WTC11 (cell line): Measurements from ENCODE around the gene DYNLRB2. TPM values are rescaled to one million over a fixed set of nuclear protein-coding genes. Genes with fewer than 3 reads are reported as not detected.

Experiments used
- ATAC-seq: fragments of 200-7000 bp; cut with Tn5 transposase; 2 replicates; pipeline ENCODE4 v1.10.0; 2021; ENCODE audit warnings: mild to moderate bottlenecking, moderate library complexity
- CTCF ChIA-PET: fragments of 300-600 bp; sonication (Branson Sonifier 250); formaldehyde crosslinking; loops from one replicate; lab custom pipeline; 2021; ENCODE audit warnings: antibody characterized with exemption; lab: Charles Lee
- POLR2A ChIA-PET: fragments of 350-600 bp; sonication (Branson Sonifier 250); formaldehyde crosslinking; loops from one replicate; lab custom pipeline; 2021; ENCODE audit warnings: antibody characterized with exemption; lab: Charles Lee
- DNase-seq: peaks from one replicate; pipeline ENCODE4 v3.0.0; 2021; ENCODE audit warnings: low spot score
- H3K27ac Mint-ChIP-seq: 2 replicates; pipeline ENCODE4 v1.8.0; 2021; ENCODE audit warnings: mixed read lengths
- H3K27me3 Mint-ChIP-seq: 2 replicates; pipeline ENCODE4 v1.8.0; 2021; ENCODE audit warnings: low read depth, mild to moderate bottlenecking, moderate library complexity, mixed read lengths
- H3K36me3 Mint-ChIP-seq: 2 replicates; pipeline ENCODE4 v1.8.0; 2021; ENCODE audit warnings: mixed read lengths
- H3K4me1 Mint-ChIP-seq: 2 replicates; pipeline ENCODE4 v1.8.0; 2022; ENCODE audit warnings: mixed read lengths
- H3K4me3 Mint-ChIP-seq: 2 replicates; pipeline ENCODE4 v1.8.0; 2021; ENCODE audit warnings: mild to moderate bottlenecking, moderate library complexity, mixed read lengths
- H3K9me3 Mint-ChIP-seq: 2 replicates; pipeline ENCODE4 v1.8.0; 2021; ENCODE audit warnings: mixed read lengths
- ATF2 ChIP-seq: sonication (generic); formaldehyde crosslinking; IDR thresholded peaks from 2 replicates; pipeline ENCODE4 v1.8.1; 2022; ENCODE audit warnings: low read depth, missing genetic modification reagents, borderline replicate concordance
- FOXK1 ChIP-seq: sonication (generic); formaldehyde crosslinking; IDR thresholded peaks from 2 replicates; pipeline ENCODE4 v1.8.0; 2022; ENCODE audit warnings: mild to moderate bottlenecking, moderate library complexity, missing genetic modification reagents
- HMGA2 ChIP-seq: fragments of 250-450 bp; sonication (Bioruptor Pico); IDR thresholded peaks from 2 replicates; pipeline ENCODE4 v1.4.0; 2021; ENCODE audit warnings: mild to moderate bottlenecking, moderate library complexity
- NR2C2 ChIP-seq: sonication (generic); formaldehyde crosslinking; IDR thresholded peaks from 2 replicates; pipeline ENCODE4 v1.8.0; 2022; ENCODE audit warnings: mild to moderate bottlenecking, missing genetic modification reagents
- OVOL2 ChIP-seq: fragments of 250-450 bp; sonication (Bioruptor Pico); IDR thresholded peaks from 2 replicates; pipeline ENCODE4 v1.9.0; 2021; ENCODE audit warnings: mild to moderate bottlenecking, borderline replicate concordance
- RELA ChIP-seq: sonication (generic); formaldehyde crosslinking; IDR thresholded peaks from 2 replicates; pipeline ENCODE4 v1.8.1; 2022; ENCODE audit warnings: missing genetic modification reagents, mild to moderate bottlenecking, borderline replicate concordance
- RORB ChIP-seq: fragments of 250-450 bp; sonication (Bioruptor Pico); IDR thresholded peaks from 2 replicates; pipeline ENCODE4 v1.9.0; 2021; ENCODE audit warnings: mild to moderate bottlenecking
- TEAD1 ChIP-seq: sonication (generic); formaldehyde crosslinking; IDR thresholded peaks from 2 replicates; pipeline ENCODE4 v1.8.0; 2022; ENCODE audit warnings: mild to moderate bottlenecking, missing genetic modification reagents
- TP53 ChIP-seq: sonication (generic); formaldehyde crosslinking; IDR thresholded peaks from 2 replicates; pipeline ENCODE4 v1.8.1; 2023; ENCODE audit warnings: mild to moderate bottlenecking, missing genetic modification reagents
- ZBTB43 ChIP-seq: sonication (generic); formaldehyde crosslinking; IDR thresholded peaks from 2 replicates; pipeline ENCODE4 v1.8.1; 2023; ENCODE audit warnings: mild to moderate bottlenecking, missing genetic modification reagents
- ZNF138 ChIP-seq: sonication (generic); formaldehyde crosslinking; conservative IDR thresholded peaks from 2 replicates; pipeline ENCODE4 v1.8.1; 2022; ENCODE audit warnings: mild to moderate bottlenecking, moderate library complexity, missing genetic modification reagents
- ZNF232 ChIP-seq: sonication (generic); formaldehyde crosslinking; IDR thresholded peaks from 2 replicates; pipeline ENCODE4 v1.8.0; 2022; ENCODE audit warnings: mild to moderate bottlenecking, missing genetic modification reagents
- ZNF671 ChIP-seq: fragments of 250-450 bp; sonication (Bioruptor Pico); IDR thresholded peaks from 2 replicates; pipeline ENCODE4 v1.8.0; 2021; ENCODE audit warnings: mild to moderate bottlenecking
- total RNA-seq: library from RNA; stranded (reverse); gene quantifications from 3 replicates; pipeline ENCODE4 v1.2.3, GENCODE V29; 2021
- TF ChIP-seq, protein P1 (sequence below): sonication (generic); formaldehyde crosslinking; IDR thresholded peaks from 2 replicates; pipeline ENCODE4 v1.8.1; 2023; ENCODE audit warnings: mild to moderate bottlenecking, missing genetic modification reagents
- TF ChIP-seq, protein P2 (sequence below): sonication (generic); formaldehyde crosslinking; IDR thresholded peaks from 2 replicates; pipeline ENCODE4 v1.8.0; 2022; ENCODE audit warnings: mild to moderate bottlenecking, missing genetic modification reagents
- TF ChIP-seq, protein P3 (sequence below): sonication (generic); formaldehyde crosslinking; IDR thresholded peaks from 2 replicates; pipeline ENCODE4 v1.8.0; 2023; ENCODE audit warnings: mild to moderate bottlenecking, missing genetic modification reagents
- TF ChIP-seq, protein P4 (sequence below): sonication (generic); formaldehyde crosslinking; IDR thresholded peaks from 2 replicates; pipeline ENCODE4 v1.8.1; 2023; ENCODE audit warnings: mild to moderate bottlenecking, missing genetic modification reagents, borderline replicate concordance
- TF ChIP-seq, protein P5 (sequence below): sonication (generic); formaldehyde crosslinking; IDR thresholded peaks from 2 replicates; pipeline ENCODE4 v1.8.0; 2022; ENCODE audit warnings: mild to moderate bottlenecking, missing genetic modification reagents

The DYNLRB2 gene
- total RNA-seq, 1 experiment from 2014 or later, result not detected

GRCh38 chr16:80586476-80586875 is 45.7 kb downstream of the DYNLRB2 start (continued):
- TF ChIP-seq, protein P1, sequence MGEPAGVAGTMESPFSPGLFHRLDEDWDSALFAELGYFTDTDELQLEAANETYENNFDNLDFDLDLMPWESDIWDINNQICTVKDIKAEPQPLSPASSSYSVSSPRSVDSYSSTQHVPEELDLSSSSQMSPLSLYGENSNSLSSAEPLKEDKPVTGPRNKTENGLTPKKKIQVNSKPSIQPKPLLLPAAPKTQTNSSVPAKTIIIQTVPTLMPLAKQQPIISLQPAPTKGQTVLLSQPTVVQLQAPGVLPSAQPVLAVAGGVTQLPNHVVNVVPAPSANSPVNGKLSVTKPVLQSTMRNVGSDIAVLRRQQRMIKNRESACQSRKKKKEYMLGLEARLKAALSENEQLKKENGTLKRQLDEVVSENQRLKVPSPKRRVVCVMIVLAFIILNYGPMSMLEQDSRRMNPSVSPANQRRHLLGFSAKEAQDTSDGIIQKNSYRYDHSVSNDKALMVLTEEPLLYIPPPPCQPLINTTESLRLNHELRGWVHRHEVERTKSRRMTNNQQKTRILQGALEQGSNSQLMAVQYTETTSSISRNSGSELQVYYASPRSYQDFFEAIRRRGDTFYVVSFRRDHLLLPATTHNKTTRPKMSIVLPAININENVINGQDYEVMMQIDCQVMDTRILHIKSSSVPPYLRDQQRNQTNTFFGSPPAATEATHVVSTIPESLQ (CRISPR knock-in tag), result no peak
- TF ChIP-seq, protein P2, sequence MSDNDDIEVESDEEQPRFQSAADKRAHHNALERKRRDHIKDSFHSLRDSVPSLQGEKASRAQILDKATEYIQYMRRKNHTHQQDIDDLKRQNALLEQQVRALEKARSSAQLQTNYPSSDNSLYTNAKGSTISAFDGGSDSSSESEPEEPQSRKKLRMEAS (CRISPR knock-in tag), result no peak
- TF ChIP-seq TP53 (CRISPR knock-in tag) (no peak), TEAD1 (CRISPR knock-in tag) (no peak), OVOL2 (CRISPR knock-in tag) (no peak), RORB (CRISPR knock-in tag) (no peak), ZNF232 (CRISPR knock-in tag) (no peak)
- TF ChIP-seq, protein P3, sequence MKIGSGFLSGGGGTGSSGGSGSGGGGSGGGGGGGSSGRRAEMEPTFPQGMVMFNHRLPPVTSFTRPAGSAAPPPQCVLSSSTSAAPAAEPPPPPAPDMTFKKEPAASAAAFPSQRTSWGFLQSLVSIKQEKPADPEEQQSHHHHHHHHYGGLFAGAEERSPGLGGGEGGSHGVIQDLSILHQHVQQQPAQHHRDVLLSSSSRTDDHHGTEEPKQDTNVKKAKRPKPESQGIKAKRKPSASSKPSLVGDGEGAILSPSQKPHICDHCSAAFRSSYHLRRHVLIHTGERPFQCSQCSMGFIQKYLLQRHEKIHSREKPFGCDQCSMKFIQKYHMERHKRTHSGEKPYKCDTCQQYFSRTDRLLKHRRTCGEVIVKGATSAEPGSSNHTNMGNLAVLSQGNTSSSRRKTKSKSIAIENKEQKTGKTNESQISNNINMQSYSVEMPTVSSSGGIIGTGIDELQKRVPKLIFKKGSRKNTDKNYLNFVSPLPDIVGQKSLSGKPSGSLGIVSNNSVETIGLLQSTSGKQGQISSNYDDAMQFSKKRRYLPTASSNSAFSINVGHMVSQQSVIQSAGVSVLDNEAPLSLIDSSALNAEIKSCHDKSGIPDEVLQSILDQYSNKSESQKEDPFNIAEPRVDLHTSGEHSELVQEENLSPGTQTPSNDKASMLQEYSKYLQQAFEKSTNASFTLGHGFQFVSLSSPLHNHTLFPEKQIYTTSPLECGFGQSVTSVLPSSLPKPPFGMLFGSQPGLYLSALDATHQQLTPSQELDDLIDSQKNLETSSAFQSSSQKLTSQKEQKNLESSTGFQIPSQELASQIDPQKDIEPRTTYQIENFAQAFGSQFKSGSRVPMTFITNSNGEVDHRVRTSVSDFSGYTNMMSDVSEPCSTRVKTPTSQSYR, result no peak

GRCh38 chr16:80587071-80587470 is 46.3 kb downstream of the DYNLRB2 start:
- ATAC-seq, result no peak
- CTCF ChIA-PET, result no interaction called here

GRCh38 chr16:80591071-80591915 is 50.5 kb downstream of the DYNLRB2 start:
- peaks cover 49% of the 10 kb centered on the region for H3K9me3 Mint-ChIP-seq
- no peak overlapping the region for H3K27ac Mint-ChIP-seq
- no peak overlapping the region for H3K4me3 Mint-ChIP-seq
- no peaks in the 10 kb centered on the region for H3K36me3 Mint-ChIP-seq
- no peak for ATAC-seq
- no peak for DNase-seq
- H3K4me1 Mint-ChIP-seq, result no peaks in the 10 kb centered on the region
- POLR2A ChIA-PET, result no interaction called here
- CTCF ChIA-PET, result no interaction called here
- H3K27me3 Mint-ChIP-seq, result no peaks in the 10 kb centered on the region; the same call in 1 of the 2 replicates
- TF ChIP-seq, protein P4, sequence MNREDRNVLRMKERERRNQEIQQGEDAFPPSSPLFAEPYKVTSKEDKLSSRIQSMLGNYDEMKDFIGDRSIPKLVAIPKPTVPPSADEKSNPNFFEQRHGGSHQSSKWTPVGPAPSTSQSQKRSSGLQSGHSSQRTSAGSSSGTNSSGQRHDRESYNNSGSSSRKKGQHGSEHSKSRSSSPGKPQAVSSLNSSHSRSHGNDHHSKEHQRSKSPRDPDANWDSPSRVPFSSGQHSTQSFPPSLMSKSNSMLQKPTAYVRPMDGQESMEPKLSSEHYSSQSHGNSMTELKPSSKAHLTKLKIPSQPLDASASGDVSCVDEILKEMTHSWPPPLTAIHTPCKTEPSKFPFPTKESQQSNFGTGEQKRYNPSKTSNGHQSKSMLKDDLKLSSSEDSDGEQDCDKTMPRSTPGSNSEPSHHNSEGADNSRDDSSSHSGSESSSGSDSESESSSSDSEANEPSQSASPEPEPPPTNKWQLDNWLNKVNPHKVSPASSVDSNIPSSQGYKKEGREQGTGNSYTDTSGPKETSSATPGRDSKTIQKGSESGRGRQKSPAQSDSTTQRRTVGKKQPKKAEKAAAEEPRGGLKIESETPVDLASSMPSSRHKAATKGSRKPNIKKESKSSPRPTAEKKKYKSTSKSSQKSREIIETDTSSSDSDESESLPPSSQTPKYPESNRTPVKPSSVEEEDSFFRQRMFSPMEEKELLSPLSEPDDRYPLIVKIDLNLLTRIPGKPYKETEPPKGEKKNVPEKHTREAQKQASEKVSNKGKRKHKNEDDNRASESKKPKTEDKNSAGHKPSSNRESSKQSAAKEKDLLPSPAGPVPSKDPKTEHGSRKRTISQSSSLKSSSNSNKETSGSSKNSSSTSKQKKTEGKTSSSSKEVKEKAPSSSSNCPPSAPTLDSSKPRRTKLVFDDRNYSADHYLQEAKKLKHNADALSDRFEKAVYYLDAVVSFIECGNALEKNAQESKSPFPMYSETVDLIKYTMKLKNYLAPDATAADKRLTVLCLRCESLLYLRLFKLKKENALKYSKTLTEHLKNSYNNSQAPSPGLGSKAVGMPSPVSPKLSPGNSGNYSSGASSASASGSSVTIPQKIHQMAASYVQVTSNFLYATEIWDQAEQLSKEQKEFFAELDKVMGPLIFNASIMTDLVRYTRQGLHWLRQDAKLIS, result no peak
- TF ChIP-seq HMGA2 (CRISPR knock-in tag) (no peak), FOXK1 (CRISPR knock-in tag) (no peak), ZBTB43 (CRISPR knock-in tag) (no peak), ZNF671 (CRISPR knock-in tag) (no peak), ZNF138 (no peak)
- TF ChIP-seq, protein P5, sequence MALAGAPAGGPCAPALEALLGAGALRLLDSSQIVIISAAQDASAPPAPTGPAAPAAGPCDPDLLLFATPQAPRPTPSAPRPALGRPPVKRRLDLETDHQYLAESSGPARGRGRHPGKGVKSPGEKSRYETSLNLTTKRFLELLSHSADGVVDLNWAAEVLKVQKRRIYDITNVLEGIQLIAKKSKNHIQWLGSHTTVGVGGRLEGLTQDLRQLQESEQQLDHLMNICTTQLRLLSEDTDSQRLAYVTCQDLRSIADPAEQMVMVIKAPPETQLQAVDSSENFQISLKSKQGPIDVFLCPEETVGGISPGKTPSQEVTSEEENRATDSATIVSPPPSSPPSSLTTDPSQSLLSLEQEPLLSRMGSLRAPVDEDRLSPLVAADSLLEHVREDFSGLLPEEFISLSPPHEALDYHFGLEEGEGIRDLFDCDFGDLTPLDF, result no peak

More at GRCh38 chr16:80587071-80587470, 46.3 kb downstream of the DYNLRB2 start:
- no peak for DNase-seq
- TF ChIP-seq RELA (CRISPR knock-in tag) (no peak), NR2C2 (CRISPR knock-in tag) (no peak), ATF2 (CRISPR knock-in tag) (no peak)
- TF ChIP-seq, protein P2 (CRISPR knock-in tag), result no peak
- no peaks in the 10 kb centered on the region for H3K4me1 Mint-ChIP-seq
- no peaks in the 10 kb centered on the region for H3K27me3 Mint-ChIP-seq
- H3K27ac Mint-ChIP-seq, result no peak overlapping the region
- H3K4me3 Mint-ChIP-seq, result no peak overlapping the region
- H3K9me3 Mint-ChIP-seq, result peaks cover 39% of the 10 kb centered on the region
- H3K36me3 Mint-ChIP-seq, result no peaks in the 10 kb centered on the region
- POLR2A ChIA-PET, result no interaction called here
